ENCODE data around the gene IGSF5. TPM values are rescaled to one million over a fixed set of nuclear protein-coding genes. Genes with fewer than 3 reads are reported as not detected.

The IGSF5 gene
- total and polyA plus RNA-seq, 2 of the 4 experiments (the other 2 are of a cell fraction), result not detected

DNA sequence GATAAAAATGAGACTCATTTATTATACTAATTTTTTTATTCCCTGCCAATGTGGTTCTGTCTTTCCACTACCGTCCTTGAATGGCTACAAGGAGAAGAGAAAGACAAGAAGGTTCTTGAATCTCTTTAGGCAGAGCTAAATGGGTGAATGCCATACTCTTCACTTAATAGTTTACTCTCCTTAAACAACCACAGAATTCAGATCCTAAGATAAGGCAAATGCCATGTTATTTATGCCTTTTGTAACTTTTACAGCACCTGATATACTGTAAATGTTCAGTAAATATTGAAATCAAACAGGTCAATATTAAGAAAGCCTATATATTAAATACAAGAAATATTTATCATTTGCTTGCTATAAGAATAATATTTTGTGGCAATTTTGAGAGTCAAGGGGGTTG lies 58.4 kb downstream of the IGSF5 start:
- no peak overlapping the region for H3K14ac ChIP-seq (replicated peaks; ENCODE audit: low read depth, low read length)
- H4K91ac ChIP-seq (ENCODE audit: insufficient read depth, low read depth, low read length), result no peak overlapping the region
- DNase-seq, result no peak
- H3K9me1 ChIP-seq (ENCODE audit: insufficient read depth, low read length), result no peaks in the 10 kb centered on the region
- H3K4me3 ChIP-seq (ENCODE audit: insufficient read depth, low read depth, low read length), result no peak overlapping the region
- no peak overlapping the region for H3K27ac ChIP-seq (ENCODE audit: insufficient read depth, low read length)
- no peak overlapping the region for H3K4ac ChIP-seq (ENCODE audit: low read depth, low read length)
- H3K18ac ChIP-seq (ENCODE audit: low read depth, low read length), result no peak overlapping the region
- H3K56ac ChIP-seq (ENCODE audit: extremely low read depth, insufficient read depth, low read length), result no peak overlapping the region
- H3K9ac ChIP-seq (ENCODE audit: low read depth, low read length), result no peak overlapping the region
- CTCF ChIA-PET, result no interaction called here
- H2BK5ac ChIP-seq (ENCODE audit: low read depth, low read length, poor library complexity, severe bottlenecking), result no peak overlapping the region
- H3K36me3 ChIP-seq (ENCODE audit: control insufficient read depth, insufficient read depth, low read length), result no peaks in the 10 kb centered on the region
- intact Hi-C loops (cut with micrococcal nuclease), result no loop called here
- H2AK9ac ChIP-seq (replicated peaks; ENCODE audit: low read depth, low read length, poor library complexity), result no peak overlapping the region
- H2AFZ ChIP-seq (replicated peaks; ENCODE audit: low read length, poor library complexity), result no peak overlapping the region
- WGBS, 2 experiments (ENCODE audit: extremely low coverage in 2 of 2, insufficient read length in 1 of 2), result no CpG with 5 or more reads among the region's 1 CpG
- peaks cover 29% of the 10 kb centered on the region for H3K9me3 ChIP-seq (ENCODE audit: control insufficient read depth, insufficient read depth, low read length)
- H3K27me3 ChIP-seq (ENCODE audit: control insufficient read depth, insufficient read depth, low read length), result no peaks in the 10 kb centered on the region
- ATAC-seq (ENCODE audit: low read depth), result no peak
- no peaks in the 10 kb centered on the region for H3K79me1 ChIP-seq (ENCODE audit: low read depth in 1 of 2, low read length in 2 of 2)
- POLR2A ChIA-PET (ENCODE audit: unreplicated experiment), result no interaction called here
- no peak overlapping the region for H3K23ac ChIP-seq (ENCODE audit: low read depth, low read length)
- H2BK120ac ChIP-seq (ENCODE audit: low read depth, low read length), result no peak overlapping the region
- in situ Hi-C loops (cut with MboI; ENCODE audit: low sequenced_read_pairs), result no loop called here
- no peak overlapping the region for H4K5ac ChIP-seq (ENCODE audit: low read depth, low read length)
- H3K4me2 ChIP-seq (ENCODE audit: low read depth, low read length), result no peak overlapping the region
- no peak overlapping the region for H2BK20ac ChIP-seq (ENCODE audit: low read depth, low read length)
- dilution Hi-C loops (cut with HindIII; ENCODE audit: low sequenced_read_pairs, unreplicated experiment), result no loop called here
- H2AK5ac ChIP-seq (ENCODE audit: low read depth, low read length), result no peak overlapping the region
- no peak overlapping the region for H4K8ac ChIP-seq (ENCODE audit: low read depth in 2 of 2, low read length in 2 of 2)
- no TSS peak for BruUV-seq (replicated peaks)
- TF ChIP-seq FOS (IDR thresholded peaks at IDR 0.05; ENCODE audit: low read depth, low read length) (no peak), RFX5 (IDR thresholded peaks at IDR 0.05; ENCODE audit: low read depth, low read length) (no peak), RCOR1 (IDR thresholded peaks at IDR 0.05; ENCODE audit: insufficient replicate concordance, low read length) (no peak), RAD21 (IDR thresholded peaks at IDR 0.05; ENCODE audit: low read length) (no peak), POLR2A (IDR thresholded peaks at IDR 0.05; ENCODE audit: low read depth, low read length) (no peak), SMC3 (IDR thresholded peaks at IDR 0.05; ENCODE audit: low read depth, low read length) (no peak)
- TF ChIP-seq, protein P1, sequence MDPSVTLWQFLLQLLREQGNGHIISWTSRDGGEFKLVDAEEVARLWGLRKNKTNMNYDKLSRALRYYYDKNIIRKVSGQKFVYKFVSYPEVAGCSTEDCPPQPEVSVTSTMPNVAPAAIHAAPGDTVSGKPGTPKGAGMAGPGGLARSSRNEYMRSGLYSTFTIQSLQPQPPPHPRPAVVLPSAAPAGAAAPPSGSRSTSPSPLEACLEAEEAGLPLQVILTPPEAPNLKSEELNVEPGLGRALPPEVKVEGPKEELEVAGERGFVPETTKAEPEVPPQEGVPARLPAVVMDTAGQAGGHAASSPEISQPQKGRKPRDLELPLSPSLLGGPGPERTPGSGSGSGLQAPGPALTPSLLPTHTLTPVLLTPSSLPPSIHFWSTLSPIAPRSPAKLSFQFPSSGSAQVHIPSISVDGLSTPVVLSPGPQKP (IDR thresholded peaks at IDR 0.05; ENCODE audit: borderline replicate concordance, low read depth, low read length), result no peak
- no peaks in the 10 kb centered on the region for H4K20me1 ChIP-seq (ENCODE audit: insufficient read depth, low read length)
- H3K4me1 ChIP-seq (ENCODE audit: control insufficient read depth, insufficient read depth, low read length), result no peaks in the 10 kb centered on the region
- H2BK15ac ChIP-seq (ENCODE audit: low read depth, low read length), result no peak overlapping the region

Data from IMR-90 (cell line).